ENCODE data around the gene EZR. TPM values are rescaled to one million over a fixed set of nuclear protein-coding genes. Genes with fewer than 3 reads are reported as not detected.

The EZR gene
- total and polyA plus RNA-seq, 2 of the 13 experiments (the other 11 are each of a cell fraction or from before 2014, with no cell fraction given), result 34.7 to 60.3 TPM

GRCh38 chr6:158812611-158813010 lies 6.6 kb downstream of the EZR start (continued):
- TF ChIP-seq ATF6 (CRISPR knock-in tag; conservative IDR thresholded peaks at IDR 0.05), result no peak
- TF ChIP-seq HOXA7 (CRISPR knock-in tag; IDR thresholded peaks at IDR 0.05), result no peak
- no peak for TF ChIP-seq MTA3 (CRISPR knock-in tag; IDR thresholded peaks at IDR 0.05)
- TF ChIP-seq REL (CRISPR knock-in tag; conservative IDR thresholded peaks at IDR 0.05), result no peak
- no peak for TF ChIP-seq ZNF281 (CRISPR knock-in tag; IDR thresholded peaks at IDR 0.05; ENCODE audit: borderline replicate concordance)
- no peak for TF ChIP-seq HOMEZ (CRISPR knock-in tag; IDR thresholded peaks at IDR 0.05; ENCODE audit: low read depth)
- TF ChIP-seq ATM (IDR thresholded peaks at IDR 0.05; ENCODE audit: borderline replicate concordance), result no peak
